GM12878 (cell line): Measurements from ENCODE around the gene SLC50A1. TPM values are rescaled to one million over a fixed set of nuclear protein-coding genes. Genes with fewer than 3 reads are reported as not detected.

Experiments
- ATAC-seq: fragments of 200-7000 bp; cut with Tn5 transposase; 3 replicates; pipeline ENCODE4 v1.9.1; 2020; ENCODE audit warnings: mild to moderate bottlenecking, moderate library complexity
- BruUV-seq: library from RNA; stranded (reverse); fragments of 400-500 nt; replicated peaks from 2 replicates; lab custom pipeline; 2021; lab: Mats Ljungman, UMichigan
- CTCF ChIA-PET: fragments of 300-600 bp; sonication (Branson Sonifier 250); formaldehyde crosslinking; extraction: SDS; loops from one replicate; lab custom pipeline; 2021; ENCODE audit warnings: inconsistent platforms; lab: Yijun Ruan, JAX
- POLR2A ChIA-PET: fragments of 350-600 bp; formaldehyde crosslinking; extraction: SDS; loops from one replicate; lab custom pipeline; 2021; ENCODE audit warnings: inconsistent platforms; lab: Charles Lee
- RAD21 ChIA-PET: fragments of 300-600 bp; sonication (Branson Sonifier 250); formaldehyde crosslinking; loops from one replicate; lab custom pipeline; 2023; ENCODE audit warnings: antibody characterized with exemption; ENCODE audit not compliant: unreplicated experiment; lab: Charles Lee
- SMC1A ChIA-PET: fragments of 300-600 bp; sonication (Branson Sonifier 250); formaldehyde crosslinking; loops from one replicate; lab custom pipeline; 2023; ENCODE audit not compliant: unreplicated experiment, uncharacterized antibody; lab: Charles Lee
- DNase-seq: peaks from one replicate; pipeline ENCODE4 v3.0.0-alpha.2; 2011; ENCODE audit warnings: low read depth, low spot score
- FAIRE-seq: peaks from 3 replicates; lab custom pipeline; 2011; peaks lifted over from hg19 to GRCh38; lab: Jason Lieb, UNC
- H2AFZ ChIP-seq: 2 replicates; pipeline ENCODE4 v1.6.0; 2011; ENCODE audit warnings: low read depth, low read length, control low read depth; ENCODE audit not compliant: control insufficient read depth
- H3K27ac ChIP-seq: 2 replicates; pipeline ENCODE4 v1.5.1; 2011; ENCODE audit warnings: control low read depth; ENCODE audit not compliant: control insufficient read depth, insufficient read depth
- H3K27me3 ChIP-seq, 2 experiments: replicated peaks in 1 of 2; 2 replicates each; pipeline versions ENCODE4 v1.6.0 to v1.6.1; 2011; ENCODE audit warnings: low read length in 1 of 2; ENCODE audit not compliant: control insufficient read depth in 2 of 2, insufficient read depth in 2 of 2
- H3K36me3 ChIP-seq, 2 experiments: 2 replicates each; pipeline ENCODE4 v1.5.1; 2011; ENCODE audit warnings: low read length in 1 of 2; ENCODE audit not compliant: control insufficient read depth in 2 of 2, insufficient read depth in 2 of 2
- H3K4me1 ChIP-seq: 2 replicates; pipeline ENCODE4 v1.6.1; 2011; ENCODE audit warnings: mild to moderate bottlenecking, low read length, moderate library complexity, mixed read lengths; ENCODE audit not compliant: control insufficient read depth, insufficient read depth
- H3K4me2 ChIP-seq: 2 replicates; pipeline ENCODE4 v1.6.0; 2011; ENCODE audit warnings: control low read depth; ENCODE audit not compliant: control insufficient read depth, insufficient read depth
- H3K4me3 ChIP-seq: fragments of 200-600 bp; sonication (generic); 2 replicates; pipeline ENCODE4 v1.5.1; 2016
- H3K79me2 ChIP-seq: 2 replicates; pipeline ENCODE4 v1.6.0; 2011; ENCODE audit warnings: low read length; ENCODE audit not compliant: control insufficient read depth, insufficient read depth
- H3K9ac ChIP-seq: 2 replicates; pipeline ENCODE4 v1.8.0; 2011; ENCODE audit warnings: low read length, control low read depth, mixed read lengths; ENCODE audit not compliant: control insufficient read depth, insufficient read depth
- H3K9me3 ChIP-seq: replicated peaks from 3 replicates; pipeline ENCODE4 v1.5.1; 2011; ENCODE audit warnings: mild to moderate bottlenecking, low read length; ENCODE audit not compliant: control insufficient read depth, insufficient read depth
- H4K20me1 ChIP-seq: 2 replicates; pipeline ENCODE4 v1.6.0; 2011; ENCODE audit not compliant: control insufficient read depth, insufficient read depth
- ATF7 ChIP-seq: fragments of 450-650 bp; IDR thresholded peaks from 2 replicates; pipeline ENCODE4 v1.6.1; 2016; ENCODE audit warnings: low read depth, mild to moderate bottlenecking
- BMI1 ChIP-seq: fragments of 450-650 bp; IDR thresholded peaks from 2 replicates; pipeline ENCODE4 v1.6.1; 2016; ENCODE audit warnings: mild to moderate bottlenecking, moderate library complexity, borderline replicate concordance
- EGR1 ChIP-seq, 2 experiments: IDR thresholded peaks; 1 replicate in 1 of 2; 2 replicates in 1 of 2; pipeline ENCODE4 v1.6.1; 2011 to 2012; ENCODE audit warnings: low read depth in 2 of 2, low read length in 2 of 2, borderline replicate concordance in 1 of 2, mild to moderate bottlenecking in 1 of 2, moderate library complexity in 1 of 2
- GABPA ChIP-seq: IDR thresholded peaks from 2 replicates; pipeline ENCODE4 v1.6.1; 2014; ENCODE audit warnings: antibody characterized with exemption, low read depth, mild to moderate bottlenecking, inconsistent platforms
- NRF1 ChIP-seq: conservative IDR thresholded peaks from 2 replicates; pipeline ENCODE4 v1.6.1; 2011; ENCODE audit warnings: mild to moderate bottlenecking, low read depth, low read length, improper control_type of control experiment
- POU2F2 ChIP-seq: IDR thresholded peaks from 3 replicates; pipeline ENCODE4 v1.6.1; 2011; ENCODE audit warnings: low read depth, mild to moderate bottlenecking, low read length, borderline replicate concordance
- RAD51 ChIP-seq: fragments of 450-650 bp; IDR thresholded peaks from 2 replicates; pipeline ENCODE4 v1.6.1; 2016; ENCODE audit warnings: moderate library complexity, mild to moderate bottlenecking, inconsistent platforms
- SMC3 ChIP-seq: IDR thresholded peaks from 2 replicates; pipeline ENCODE4 v1.6.1; 2011; ENCODE audit warnings: low read length, improper control_type of control experiment, borderline replicate concordance
- TCF12 ChIP-seq: IDR thresholded peaks from 2 replicates; pipeline ENCODE4 v1.6.1; 2011; ENCODE audit warnings: low read depth, mild to moderate bottlenecking, low read length
- ZBED1 ChIP-seq: IDR thresholded peaks from 2 replicates; pipeline ENCODE4 v1.6.1; 2016; ENCODE audit warnings: borderline replicate concordance
- ZNF384 ChIP-seq: IDR thresholded peaks from 2 replicates; pipeline ENCODE4 v1.6.1; 2012; ENCODE audit warnings: low read depth, mild to moderate bottlenecking, low read length, improper control_type of control experiment, borderline replicate concordance
- WGBS: methylation state at CpG from one replicate; pipeline ENCODE4 v1.1.6; 2016; ENCODE audit warnings: low lambda C conversion rate; ENCODE audit not compliant: insufficient replicate concordance, insufficient coverage; ENCODE audit errors: missing lambda C conversion rate; 5-methylcytosine and 5-hydroxymethylcytosine counted together
- in situ Hi-C: fragments of 300-500 bp; cut with MboI; formaldehyde crosslinking; loops from 9 replicates; pipeline ENCODE4 v1.14.3; 2018; ENCODE audit warnings: mixed read lengths
- intact Hi-C: fragments of 100-400 bp; cut with micrococcal nuclease; formaldehyde crosslinking; loops from one replicate; pipeline ENCODE4 v1.14.2; 2022; ENCODE audit not compliant: unreplicated experiment
- polyA plus RNA-seq, 11 experiments: library from polyadenylated mRNA; depleted of rRNA in 4 of 11; unstranded in 6 of 11; stranded (reverse) in 5 of 11; fragments of >200 nt; fragmentation: Nextera tagmentation in 4 of 11; fragmentation: Illumina TruSeq in 1 of 11; extraction: Ambion mirVana in 4 of 11; extraction: Trizol in 1 of 11; gene quantifications; 1 replicate in 1 of 11; 2 replicates in 10 of 11; pipeline versions ENCODE4 v1.2.1 to v1.2.3, GENCODE V29; 2011 to 2016; ENCODE audit warnings: inconsistent platforms in 2 of 11, missing spikeins in 2 of 11, low read depth in 1 of 11
- total RNA-seq, 4 experiments: library from RNA; depleted of rRNA in 3 of 4; stranded (reverse); fragments of >200 nt in 3 of 4; fragmentation: Illumina TruSeq in 1 of 4; extraction: Trizol in 1 of 4; gene quantifications; 2 replicates each; pipeline versions ENCODE4 v1.2.1 to v1.2.3, GENCODE V29; 2013 to 2021
- TF ChIP-seq, protein P1 (sequence below), 3 experiments: IDR thresholded peaks in 2 of 3; conservative IDR thresholded peaks in 1 of 3; 2 replicates each; pipeline ENCODE4 v1.5.1; 2011; ENCODE audit warnings: low read depth in 3 of 3, low read length in 3 of 3, mild to moderate bottlenecking in 3 of 3, control low read depth in 2 of 3, moderate library complexity in 2 of 3, inconsistent platforms in 1 of 3, mixed read lengths in 1 of 3; ENCODE audit not compliant: control insufficient read depth in 2 of 3, insufficient read depth in 1 of 3; ENCODE audit errors: extremely low read depth in 1 of 3
- TF ChIP-seq, protein P2 (sequence below): fragments of 450-650 bp; IDR thresholded peaks from 2 replicates; pipeline ENCODE4 v1.6.1; 2018; ENCODE audit warnings: borderline replicate concordance, mild to moderate bottlenecking; ENCODE audit not compliant: partially characterized antibody
- TF ChIP-seq, protein P3 (sequence below): fragments of 150-350 bp; IDR thresholded peaks from 2 replicates; pipeline ENCODE4 v1.6.1; 2016; ENCODE audit warnings: low read depth, low read length
- TF ChIP-seq, protein P4 (sequence below): IDR thresholded peaks from 2 replicates; pipeline ENCODE4 v1.6.1; 2012; ENCODE audit warnings: low read depth, low read length, improper control_type of control experiment

Gene SLC50A1
- total and polyA plus RNA-seq, 10 of the 15 experiments (the other 5 are each of a cell fraction or from before 2014, with no cell fraction given): 32.5 to 85.6 (median 54.0) TPM

DNA sequence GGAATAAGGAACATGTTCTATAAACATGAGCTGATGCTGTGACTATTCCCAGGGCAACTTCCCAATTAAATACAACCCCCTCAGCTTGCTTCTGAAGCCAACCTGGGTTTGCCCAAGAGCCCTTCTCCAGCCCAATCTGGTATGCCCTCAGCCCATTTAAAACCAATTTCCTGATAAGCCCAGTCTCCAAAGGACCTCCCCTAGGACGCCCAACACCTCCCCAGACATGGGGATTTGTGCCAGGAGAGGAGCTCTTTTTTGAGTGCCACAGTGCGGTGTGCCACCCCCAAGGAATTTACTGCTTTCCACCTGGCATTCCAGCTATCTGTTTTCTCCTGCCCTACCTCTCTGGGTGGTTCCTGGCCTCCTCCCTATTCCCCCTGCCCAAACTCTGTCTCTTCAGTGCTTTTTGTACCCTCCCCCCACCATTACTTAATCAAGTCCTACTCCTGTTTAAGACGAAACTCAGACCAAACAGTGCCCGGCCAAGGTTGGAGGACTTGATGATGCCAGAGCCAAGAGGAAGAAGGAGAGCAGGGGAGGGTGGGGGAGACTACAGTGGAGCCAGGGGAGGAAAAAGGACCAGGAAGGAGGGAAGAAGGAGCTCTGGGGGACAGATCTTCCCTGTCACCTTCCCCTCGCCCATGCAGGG is 19.4 kb upstream of the SLC50A1 start:
- no peaks in the 10 kb centered on the region for H3K9me3 ChIP-seq
- intact Hi-C loops: no loop called here
- H3K79me2 ChIP-seq: no peaks in the 10 kb centered on the region
- WGBS: 35% methylated on average over 5 of the region's 5 CpGs
- no peaks in the 10 kb centered on the region for H4K20me1 ChIP-seq
- no peak overlapping the region for H3K4me3 ChIP-seq
- no peak overlapping the region for H3K9ac ChIP-seq
- RAD21 ChIA-PET: interaction anchor here (0.5 kb wide), 1 partner anchor 20 kb away, joined by 3 read pairs; no protein-coding TSS in a partner anchor
- CTCF ChIA-PET: interaction anchor here (0.8 to 2.9 kb wide), 7 partner anchors 10 to 56 kb away, joined by 3 to 10 read pairs (median 3); partner anchors contain the start of gene KRTCAP2
- no TSS peak for BruUV-seq
- no peak for ATAC-seq
- H3K27ac ChIP-seq: no peak overlapping the region
- H3K27me3 ChIP-seq: peaks cover 0 to 2% of the 10 kb centered on the region in 2 experiments; a peak in 1 of 4 replicates
- FAIRE-seq: no peak
- DNase-seq: no peak
- in situ Hi-C loops: no loop called here
- POLR2A ChIA-PET: interaction anchor here (0.5 to 1.6 kb wide), 2 partner anchors 8 to 16 kb away, joined by 3 to 6 read pairs; no protein-coding TSS in a partner anchor
- SMC1A ChIA-PET: interaction anchor here (1.5 kb wide), 1 partner anchor 51 kb away, joined by 6 read pairs; no protein-coding TSS in a partner anchor
- H3K4me1 ChIP-seq: peaks cover 5% of the 10 kb centered on the region; the same call in 1 of the 2 replicates
- H3K4me2 ChIP-seq: no peak overlapping the region
- H2AFZ ChIP-seq: no peak overlapping the region
- H3K36me3 ChIP-seq: no peaks in the 10 kb centered on the region
- TF ChIP-seq TCF12 (no peak), SMC3 (no peak), ATF7 (no peak), ZNF384 (no peak), POU2F2 (no peak), GABPA (no peak), RAD51 (no peak), BMI1 (no peak), NRF1 (no peak), EGR1 (IDR thresholded peaks at IDR 0.05; ENCODE audit: borderline replicate concordance in 1 of 2, low read depth in 2 of 2, low read length in 2 of 2) (no peak), ZBED1 (no peak)
- TF ChIP-seq, protein P1, sequence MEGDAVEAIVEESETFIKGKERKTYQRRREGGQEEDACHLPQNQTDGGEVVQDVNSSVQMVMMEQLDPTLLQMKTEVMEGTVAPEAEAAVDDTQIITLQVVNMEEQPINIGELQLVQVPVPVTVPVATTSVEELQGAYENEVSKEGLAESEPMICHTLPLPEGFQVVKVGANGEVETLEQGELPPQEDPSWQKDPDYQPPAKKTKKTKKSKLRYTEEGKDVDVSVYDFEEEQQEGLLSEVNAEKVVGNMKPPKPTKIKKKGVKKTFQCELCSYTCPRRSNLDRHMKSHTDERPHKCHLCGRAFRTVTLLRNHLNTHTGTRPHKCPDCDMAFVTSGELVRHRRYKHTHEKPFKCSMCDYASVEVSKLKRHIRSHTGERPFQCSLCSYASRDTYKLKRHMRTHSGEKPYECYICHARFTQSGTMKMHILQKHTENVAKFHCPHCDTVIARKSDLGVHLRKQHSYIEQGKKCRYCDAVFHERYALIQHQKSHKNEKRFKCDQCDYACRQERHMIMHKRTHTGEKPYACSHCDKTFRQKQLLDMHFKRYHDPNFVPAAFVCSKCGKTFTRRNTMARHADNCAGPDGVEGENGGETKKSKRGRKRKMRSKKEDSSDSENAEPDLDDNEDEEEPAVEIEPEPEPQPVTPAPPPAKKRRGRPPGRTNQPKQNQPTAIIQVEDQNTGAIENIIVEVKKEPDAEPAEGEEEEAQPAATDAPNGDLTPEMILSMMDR (IDR thresholded peaks at IDR 0.05 in 2 of 3, conservative IDR thresholded peaks at IDR 0.05 in 1 of 3; ENCODE audit: control insufficient read depth in 2 of 3, extremely low read depth in 1 of 3, insufficient read depth in 1 of 3, low read depth in 3 of 3, low read length in 3 of 3): no peak
- TF ChIP-seq, protein P2, sequence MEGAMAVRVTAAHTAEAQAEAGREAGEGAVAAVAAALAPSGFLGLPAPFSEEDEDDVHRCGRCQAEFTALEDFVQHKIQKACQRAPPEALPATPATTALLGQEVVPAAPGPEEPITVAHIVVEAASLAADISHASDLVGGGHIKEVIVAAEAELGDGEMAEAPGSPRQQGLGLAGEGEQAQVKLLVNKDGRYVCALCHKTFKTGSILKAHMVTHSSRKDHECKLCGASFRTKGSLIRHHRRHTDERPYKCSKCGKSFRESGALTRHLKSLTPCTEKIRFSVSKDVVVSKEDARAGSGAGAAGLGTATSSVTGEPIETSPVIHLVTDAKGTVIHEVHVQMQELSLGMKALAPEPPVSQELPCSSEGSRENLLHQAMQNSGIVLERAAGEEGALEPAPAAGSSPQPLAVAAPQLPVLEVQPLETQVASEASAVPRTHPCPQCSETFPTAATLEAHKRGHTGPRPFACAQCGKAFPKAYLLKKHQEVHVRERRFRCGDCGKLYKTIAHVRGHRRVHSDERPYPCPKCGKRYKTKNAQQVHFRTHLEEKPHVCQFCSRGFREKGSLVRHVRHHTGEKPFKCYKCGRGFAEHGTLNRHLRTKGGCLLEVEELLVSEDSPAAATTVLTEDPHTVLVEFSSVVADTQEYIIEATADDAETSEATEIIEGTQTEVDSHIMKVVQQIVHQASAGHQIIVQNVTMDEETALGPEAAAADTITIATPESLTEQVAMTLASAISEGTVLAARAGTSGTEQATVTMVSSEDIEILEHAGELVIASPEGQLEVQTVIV: no peak
- TF ChIP-seq, protein P3, sequence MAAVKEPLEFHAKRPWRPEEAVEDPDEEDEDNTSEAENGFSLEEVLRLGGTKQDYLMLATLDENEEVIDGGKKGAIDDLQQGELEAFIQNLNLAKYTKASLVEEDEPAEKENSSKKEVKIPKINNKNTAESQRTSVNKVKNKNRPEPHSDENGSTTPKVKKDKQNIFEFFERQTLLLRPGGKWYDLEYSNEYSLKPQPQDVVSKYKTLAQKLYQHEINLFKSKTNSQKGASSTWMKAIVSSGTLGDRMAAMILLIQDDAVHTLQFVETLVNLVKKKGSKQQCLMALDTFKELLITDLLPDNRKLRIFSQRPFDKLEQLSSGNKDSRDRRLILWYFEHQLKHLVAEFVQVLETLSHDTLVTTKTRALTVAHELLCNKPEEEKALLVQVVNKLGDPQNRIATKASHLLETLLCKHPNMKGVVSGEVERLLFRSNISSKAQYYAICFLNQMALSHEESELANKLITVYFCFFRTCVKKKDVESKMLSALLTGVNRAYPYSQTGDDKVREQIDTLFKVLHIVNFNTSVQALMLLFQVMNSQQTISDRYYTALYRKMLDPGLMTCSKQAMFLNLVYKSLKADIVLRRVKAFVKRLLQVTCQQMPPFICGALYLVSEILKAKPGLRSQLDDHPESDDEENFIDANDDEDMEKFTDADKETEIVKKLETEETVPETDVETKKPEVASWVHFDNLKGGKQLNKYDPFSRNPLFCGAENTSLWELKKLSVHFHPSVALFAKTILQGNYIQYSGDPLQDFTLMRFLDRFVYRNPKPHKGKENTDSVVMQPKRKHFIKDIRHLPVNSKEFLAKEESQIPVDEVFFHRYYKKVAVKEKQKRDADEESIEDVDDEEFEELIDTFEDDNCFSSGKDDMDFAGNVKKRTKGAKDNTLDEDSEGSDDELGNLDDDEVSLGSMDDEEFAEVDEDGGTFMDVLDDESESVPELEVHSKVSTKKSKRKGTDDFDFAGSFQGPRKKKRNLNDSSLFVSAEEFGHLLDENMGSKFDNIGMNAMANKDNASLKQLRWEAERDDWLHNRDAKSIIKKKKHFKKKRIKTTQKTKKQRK: no peak
- TF ChIP-seq, protein P4, sequence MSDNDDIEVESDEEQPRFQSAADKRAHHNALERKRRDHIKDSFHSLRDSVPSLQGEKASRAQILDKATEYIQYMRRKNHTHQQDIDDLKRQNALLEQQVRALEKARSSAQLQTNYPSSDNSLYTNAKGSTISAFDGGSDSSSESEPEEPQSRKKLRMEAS: no peak
